Measurements from ENCODE around the gene RRM2. TPM values are rescaled to one million over a fixed set of nuclear protein-coding genes. Genes with fewer than 3 reads are reported as not detected.

The RRM2 gene
- total RNA-seq, 3 donors from 2014 or later (not counting 1 experiment from before 2014, with no cell fraction given) = 16.1 to 22.1 (median 18.5) TPM

DNA sequence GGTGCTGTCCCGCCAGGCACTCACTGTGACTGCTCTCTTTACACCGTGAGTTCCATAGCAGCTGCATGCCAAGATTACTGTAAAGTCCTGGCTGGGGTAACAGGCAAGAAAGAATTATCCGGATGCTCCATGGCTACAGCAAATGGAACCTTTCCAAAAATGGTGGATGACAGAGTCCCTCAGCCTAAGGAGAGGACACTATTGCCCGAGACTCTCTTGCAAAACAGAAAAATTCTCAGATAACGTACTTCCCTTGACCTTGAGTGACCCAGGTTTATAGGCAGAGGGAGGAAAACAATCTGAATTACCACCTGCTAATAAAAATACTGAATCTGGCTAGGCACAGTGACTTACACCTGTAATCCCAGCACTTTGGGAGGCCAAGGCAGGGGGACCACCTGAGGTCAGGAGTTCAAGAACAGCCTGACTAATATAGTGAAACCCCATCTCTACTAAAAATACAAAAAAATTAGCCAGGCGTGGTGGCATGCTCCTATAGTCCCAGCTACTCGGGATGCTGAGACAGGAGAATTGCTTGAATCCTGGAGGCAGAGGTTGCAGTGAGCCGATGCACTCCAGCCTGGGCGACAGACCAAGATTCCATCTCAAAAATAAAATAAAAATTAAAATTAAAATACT is 46.8 kb upstream of the RRM2 start:
- no peaks in the 10 kb centered on the region for H3K9me3 ChIP-seq (ENCODE audit: control insufficient read depth, insufficient read depth, low read length)
- Mint-ChIP-seq H3K4me3 (no peak overlapping the region), H3K36me3 (no peaks in the 10 kb centered on the region), H3K4me1 (peaks cover 10 to 25% of the 10 kb centered on the region in 2 donors), H3K27ac (no peak overlapping the region), H3K9me3 (no peaks in the 10 kb centered on the region), H3K27me3 (ENCODE audit: low read depth in 2 of 2) (peaks cover 50 to 53% of the 10 kb centered on the region in 2 donors)
- H3K27ac ChIP-seq (ENCODE audit: low read length) = no peak overlapping the region
- H3K4me1 ChIP-seq (ENCODE audit: control insufficient read depth, insufficient read depth, low read length) = peaks cover 12% of the 10 kb centered on the region
- no peak overlapping the region for H3K4me3 ChIP-seq (ENCODE audit: low read length)
- DNase-seq (no peak), ATAC-seq (no peak)
- no peaks in the 10 kb centered on the region for H3K36me3 ChIP-seq (ENCODE audit: control insufficient read depth, insufficient read depth, low read length)
- intact Hi-C loops (cut with micrococcal nuclease) = no loop called here
- TF ChIP-seq, protein P1, sequence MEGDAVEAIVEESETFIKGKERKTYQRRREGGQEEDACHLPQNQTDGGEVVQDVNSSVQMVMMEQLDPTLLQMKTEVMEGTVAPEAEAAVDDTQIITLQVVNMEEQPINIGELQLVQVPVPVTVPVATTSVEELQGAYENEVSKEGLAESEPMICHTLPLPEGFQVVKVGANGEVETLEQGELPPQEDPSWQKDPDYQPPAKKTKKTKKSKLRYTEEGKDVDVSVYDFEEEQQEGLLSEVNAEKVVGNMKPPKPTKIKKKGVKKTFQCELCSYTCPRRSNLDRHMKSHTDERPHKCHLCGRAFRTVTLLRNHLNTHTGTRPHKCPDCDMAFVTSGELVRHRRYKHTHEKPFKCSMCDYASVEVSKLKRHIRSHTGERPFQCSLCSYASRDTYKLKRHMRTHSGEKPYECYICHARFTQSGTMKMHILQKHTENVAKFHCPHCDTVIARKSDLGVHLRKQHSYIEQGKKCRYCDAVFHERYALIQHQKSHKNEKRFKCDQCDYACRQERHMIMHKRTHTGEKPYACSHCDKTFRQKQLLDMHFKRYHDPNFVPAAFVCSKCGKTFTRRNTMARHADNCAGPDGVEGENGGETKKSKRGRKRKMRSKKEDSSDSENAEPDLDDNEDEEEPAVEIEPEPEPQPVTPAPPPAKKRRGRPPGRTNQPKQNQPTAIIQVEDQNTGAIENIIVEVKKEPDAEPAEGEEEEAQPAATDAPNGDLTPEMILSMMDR (IDR thresholded peaks at IDR 0.05) = no peak
- peaks cover 20% of the 10 kb centered on the region for H3K27me3 ChIP-seq (ENCODE audit: control insufficient read depth, insufficient read depth, low read length)
- 65% methylated on average over 7 of the region's 9 CpGs for WGBS (ENCODE audit: insufficient coverage)

DNA sequence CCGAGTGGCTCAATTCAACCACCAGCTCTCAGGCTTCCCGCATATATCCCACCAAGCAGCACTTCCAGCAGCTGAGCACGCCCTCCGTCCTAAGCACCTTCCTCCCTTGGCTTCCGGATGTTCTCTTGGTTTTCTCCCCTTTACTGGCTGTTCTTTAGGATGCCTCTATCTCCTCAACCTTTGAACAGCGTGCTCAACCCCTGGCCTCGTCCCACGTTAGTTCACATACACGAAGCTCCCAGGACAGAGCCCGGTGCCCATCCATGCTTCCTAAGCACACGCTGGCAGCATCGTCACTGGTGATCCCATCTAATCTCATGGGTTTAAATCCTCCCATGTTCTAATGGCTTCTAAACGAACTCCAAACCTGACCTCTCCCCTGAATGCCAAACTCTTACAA is 46.0 kb upstream of the RRM2 start:
- intact Hi-C loops (cut with micrococcal nuclease) = no loop called here
- H3K36me3 ChIP-seq (ENCODE audit: control insufficient read depth, insufficient read depth, low read length) = no peaks in the 10 kb centered on the region
- peaks cover 18 to 33% of the 10 kb centered on the region in 2 donors for H3K4me1 Mint-ChIP-seq
- H3K9me3 ChIP-seq (ENCODE audit: control insufficient read depth, insufficient read depth, low read length) = no peaks in the 10 kb centered on the region
- H3K4me3 Mint-ChIP-seq = no peak overlapping the region
- TF ChIP-seq, protein P1 (IDR thresholded peaks at IDR 0.05) = no peak
- H3K27me3 ChIP-seq (ENCODE audit: control insufficient read depth, insufficient read depth, low read length) = peaks cover 23% of the 10 kb centered on the region
- DNase-seq (no peak), ATAC-seq (no peak)
- H3K27me3 Mint-ChIP-seq (ENCODE audit: low read depth in 2 of 2) = peaks cover 56 to 61% of the 10 kb centered on the region in 2 donors
- no peak overlapping the region for H3K4me3 ChIP-seq (ENCODE audit: low read length)
- no peaks in the 10 kb centered on the region for H3K36me3 Mint-ChIP-seq
- H3K9me3 Mint-ChIP-seq = no peaks in the 10 kb centered on the region
- no peak overlapping the region for H3K27ac Mint-ChIP-seq
- no peak overlapping the region for H3K27ac ChIP-seq (ENCODE audit: low read length)
- peaks cover 20% of the 10 kb centered on the region for H3K4me1 ChIP-seq (ENCODE audit: control insufficient read depth, insufficient read depth, low read length)
- WGBS (ENCODE audit: insufficient coverage) = 76% methylated on average over 13 of the region's 13 CpGs

GRCh38 chr2:10076988-10077527 is 45.5 kb upstream of the RRM2 start:
- ATAC-seq (no peak), DNase-seq (no peak)
- intact Hi-C loops (cut with micrococcal nuclease) = no loop called here
- peaks cover 18 to 33% of the 10 kb centered on the region in 2 donors for H3K4me1 Mint-ChIP-seq
- H3K27me3 Mint-ChIP-seq (ENCODE audit: low read depth in 2 of 2) = peaks cover 60 to 66% of the 10 kb centered on the region in 2 donors
- no peak overlapping the region for H3K27ac Mint-ChIP-seq
- no peak overlapping the region for H3K4me3 Mint-ChIP-seq
- Histone ChIP-seq H3K4me1 (ENCODE audit: control insufficient read depth, insufficient read depth, low read length) (peaks cover 26% of the 10 kb centered on the region), H3K4me3 (ENCODE audit: low read length) (no peak overlapping the region), H3K27me3 (ENCODE audit: control insufficient read depth, insufficient read depth, low read length) (peaks cover 25% of the 10 kb centered on the region), H3K9me3 (ENCODE audit: control insufficient read depth, insufficient read depth, low read length) (no peaks in the 10 kb centered on the region), H3K36me3 (ENCODE audit: control insufficient read depth, insufficient read depth, low read length) (no peaks in the 10 kb centered on the region), H3K27ac (ENCODE audit: low read length) (no peak overlapping the region)
- WGBS (ENCODE audit: insufficient coverage) = 78% methylated on average over 4 of the region's 5 CpGs
- H3K9me3 Mint-ChIP-seq = no peaks in the 10 kb centered on the region
- TF ChIP-seq, protein P1 (IDR thresholded peaks at IDR 0.05) = no peak
- no peaks in the 10 kb centered on the region for H3K36me3 Mint-ChIP-seq

Measured in natural killer cell (primary cell).